ENCODE data around the gene SPRR2E. TPM values are rescaled to one million over a fixed set of nuclear protein-coding genes. Genes with fewer than 3 reads are reported as not detected.
"Not testable (repeated sequence)": the region's sequence is repeated elsewhere in the genome, so short reads cannot be mapped to it uniquely, and the experiment has no call there.

Gene SPRR2E
- total and polyA plus RNA-seq, 12 donors = 0.22 TPM; not detected in 11

DNA sequence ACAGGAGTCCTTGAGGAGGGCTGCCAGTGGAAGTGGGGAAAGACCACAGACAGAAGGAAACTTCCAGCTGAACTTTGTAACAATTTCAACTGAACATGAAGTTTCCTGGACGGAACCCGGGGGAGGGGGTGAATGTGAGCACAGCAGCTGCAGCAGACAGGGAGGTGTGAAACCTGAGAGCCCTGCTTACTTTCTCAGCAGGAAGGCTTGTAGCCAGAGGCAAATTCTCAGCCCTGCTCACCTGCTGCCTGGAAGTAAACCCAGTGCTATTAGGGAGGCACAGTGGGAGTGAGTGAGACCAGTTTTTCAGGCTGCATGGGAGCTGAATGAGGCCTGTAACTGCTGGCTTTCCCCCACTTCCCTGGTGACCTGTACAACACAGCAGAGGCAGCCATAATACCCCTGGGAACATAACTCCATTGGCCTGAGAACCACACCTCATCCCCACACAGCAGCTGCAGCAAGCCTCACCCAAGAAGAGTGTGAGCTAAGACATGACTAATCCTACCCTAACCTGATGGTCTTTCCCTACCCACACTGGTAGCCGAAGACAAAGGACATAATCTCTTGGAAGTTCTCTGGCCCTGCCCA lies 28.6 kb upstream of the SPRR2E start:
- ATAC-seq (no peak), DNase-seq (no peak)
- no peak overlapping the region for H3K4me3 ChIP-seq
- TF ChIP-seq, protein P1, sequence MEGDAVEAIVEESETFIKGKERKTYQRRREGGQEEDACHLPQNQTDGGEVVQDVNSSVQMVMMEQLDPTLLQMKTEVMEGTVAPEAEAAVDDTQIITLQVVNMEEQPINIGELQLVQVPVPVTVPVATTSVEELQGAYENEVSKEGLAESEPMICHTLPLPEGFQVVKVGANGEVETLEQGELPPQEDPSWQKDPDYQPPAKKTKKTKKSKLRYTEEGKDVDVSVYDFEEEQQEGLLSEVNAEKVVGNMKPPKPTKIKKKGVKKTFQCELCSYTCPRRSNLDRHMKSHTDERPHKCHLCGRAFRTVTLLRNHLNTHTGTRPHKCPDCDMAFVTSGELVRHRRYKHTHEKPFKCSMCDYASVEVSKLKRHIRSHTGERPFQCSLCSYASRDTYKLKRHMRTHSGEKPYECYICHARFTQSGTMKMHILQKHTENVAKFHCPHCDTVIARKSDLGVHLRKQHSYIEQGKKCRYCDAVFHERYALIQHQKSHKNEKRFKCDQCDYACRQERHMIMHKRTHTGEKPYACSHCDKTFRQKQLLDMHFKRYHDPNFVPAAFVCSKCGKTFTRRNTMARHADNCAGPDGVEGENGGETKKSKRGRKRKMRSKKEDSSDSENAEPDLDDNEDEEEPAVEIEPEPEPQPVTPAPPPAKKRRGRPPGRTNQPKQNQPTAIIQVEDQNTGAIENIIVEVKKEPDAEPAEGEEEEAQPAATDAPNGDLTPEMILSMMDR (IDR thresholded peaks at IDR 0.05) = no peak
- peaks cover 0 to 6% (median 0%) of the 10 kb centered on the region in 7 donors for H3K27me3 ChIP-seq
- H3K27ac ChIP-seq = no peak overlapping the region
- no peaks in the 10 kb centered on the region for H3K4me1 ChIP-seq
- peaks cover 0 to 30% (median 10%) of the 10 kb centered on the region in 11 donors for H3K9me3 ChIP-seq
- H3K36me3 ChIP-seq = no peaks in the 10 kb centered on the region
- intact Hi-C loops (cut with DNase I) = no loop called here
- 23 to 31% methylated on average over 3 of the region's 3 CpGs for WGBS, 2 donors

DNA sequence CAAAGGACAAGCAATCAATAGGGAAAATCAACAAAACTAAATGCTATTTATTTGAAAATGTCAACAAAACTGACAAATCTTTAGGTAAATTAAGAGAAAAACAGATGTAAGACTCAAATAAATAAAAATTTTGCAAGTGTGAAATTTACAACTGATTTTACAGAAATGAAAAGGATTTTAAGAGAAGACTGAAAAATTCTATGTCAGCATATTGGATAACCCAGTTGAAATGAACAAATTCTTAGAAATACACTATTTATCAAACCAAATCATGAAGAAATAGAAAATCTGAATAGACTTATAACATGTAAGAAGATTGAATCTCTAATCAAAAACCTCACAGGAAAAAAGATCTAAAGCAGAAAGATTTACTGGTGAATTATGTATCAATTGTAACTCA lies 26.6 kb upstream of the SPRR2E start:
- Histone ChIP-seq H3K27ac (no peak overlapping the region), H3K4me3 (no peak overlapping the region), H3K27me3 (peaks cover 0 to 6% (median 0%) of the 10 kb centered on the region in 7 donors), H3K9me3 (peaks cover 0 to 26% (median 6%) of the 10 kb centered on the region in 11 donors), H3K36me3 (no peaks in the 10 kb centered on the region), H3K4me1 (no peaks in the 10 kb centered on the region)
- ATAC-seq = no peak
- intact Hi-C loops (cut with DNase I) = no loop called here
- TF ChIP-seq, protein P1 (IDR thresholded peaks at IDR 0.05) = no peak
- no peak for DNase-seq

DNA sequence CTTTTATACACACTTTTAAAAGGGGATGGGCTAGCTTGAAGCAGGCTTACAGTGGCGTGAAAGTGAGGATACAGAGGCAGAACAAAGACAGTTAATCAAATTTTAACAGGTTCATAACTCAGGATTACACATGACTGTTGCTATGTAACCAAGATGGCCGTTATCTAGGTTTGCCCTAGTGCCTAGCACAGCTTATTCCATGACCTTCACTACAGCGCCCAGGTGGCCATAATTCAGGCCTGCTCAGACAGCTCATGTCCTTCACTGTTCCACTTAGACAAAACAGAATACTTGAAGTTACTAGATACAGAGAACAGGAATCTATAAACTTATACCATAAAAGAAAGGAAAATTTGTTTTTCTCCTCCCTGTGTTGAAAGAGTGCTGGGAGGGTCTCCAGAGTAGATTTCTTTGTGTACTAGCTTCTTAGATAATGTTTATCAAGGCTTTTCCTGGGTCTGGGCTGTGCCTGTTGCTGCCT lies 25.2 kb upstream of the SPRR2E start:
- TF ChIP-seq, protein P1 (IDR thresholded peaks at IDR 0.05) = no peak
- whole genome bisulfite sequencing, 2 donors = 47 to 52% methylated on average over 3 of the region's 3 CpGs
- H3K27ac ChIP-seq = no peak overlapping the region
- no peaks in the 10 kb centered on the region for H3K4me1 ChIP-seq
- DNase-seq = no peak
- peaks cover 0 to 6% (median 0%) of the 10 kb centered on the region in 7 donors for H3K27me3 ChIP-seq
- intact Hi-C loops (cut with DNase I) = no loop called here
- H3K4me3 ChIP-seq = no peak overlapping the region
- no peak for ATAC-seq
- H3K9me3 ChIP-seq = peaks cover 0 to 12% (median 0%) of the 10 kb centered on the region in 11 donors
- no peaks in the 10 kb centered on the region for H3K36me3 ChIP-seq

DNA sequence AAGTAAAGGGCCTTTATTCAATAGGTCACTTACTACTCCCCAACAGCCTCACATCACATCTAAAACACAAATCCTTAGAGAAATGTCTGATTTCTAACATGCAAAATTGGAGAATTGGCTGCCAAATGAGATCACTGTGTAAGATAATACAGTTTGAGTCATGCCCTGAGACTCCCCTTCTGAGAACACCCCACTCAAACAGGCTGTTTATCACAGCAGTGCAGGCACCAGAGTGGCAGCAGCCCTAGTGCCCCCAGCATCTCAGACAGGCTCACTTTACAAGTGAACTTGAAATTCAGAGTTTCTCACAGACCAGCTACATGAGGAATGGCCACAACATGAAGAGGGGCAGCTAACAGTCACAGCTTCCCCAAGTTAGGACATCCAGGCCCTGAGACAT lies 20.9 kb upstream of the SPRR2E start:
- H3K27me3 ChIP-seq; H3K36me3 ChIP-seq; ATAC-seq; H3K9me3 ChIP-seq; H3K4me1 ChIP-seq; DNase-seq; intact Hi-C loops (cut with DNase I); H3K4me3 ChIP-seq; H3K27ac ChIP-seq: not testable (repeated sequence)

DNA sequence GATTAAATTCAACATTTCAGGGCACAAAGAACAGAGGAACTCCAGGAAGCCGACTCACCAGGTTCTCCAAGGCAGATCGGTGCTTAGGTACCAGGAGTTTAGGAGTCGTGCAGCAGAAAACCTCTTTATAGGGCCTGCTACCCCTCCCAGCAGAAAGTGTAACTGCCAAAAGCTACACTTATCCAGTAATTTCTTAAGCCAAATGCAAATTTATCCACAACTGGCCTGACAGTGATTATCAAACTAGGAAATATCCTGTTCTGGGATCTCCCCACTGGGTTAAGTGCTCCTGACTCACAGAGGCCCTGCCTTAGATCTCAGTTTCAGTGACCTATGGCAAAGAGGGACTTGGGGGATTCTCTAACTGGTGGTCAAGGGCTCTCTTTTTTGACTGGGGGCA lies 19.1 kb upstream of the SPRR2E start, which contains the start of gene SPRR2F:
Gene SPRR2F (minus strand): TSS at position 101 of the 400 bp plus-strand sequence. CDS start 783 bp downstream, outside the sequence.
- intact Hi-C loops (cut with DNase I) = no loop called here
- WGBS, 2 donors = 78 to 81% methylated on average over 3 of the region's 3 CpGs
- Histone ChIP-seq H3K27ac (no peak within 1 kb of the TSS), H3K4me3 (no peak within 1 kb of the TSS), H3K27me3 (no peaks in the 10 kb centered on the region), H3K4me1 (no peaks in the 10 kb centered on the region), H3K9me3 (peaks cover 0 to 4% (median 0%) of the 10 kb centered on the region in 11 donors), H3K36me3 (no peaks in the 10 kb centered on the region)
- TF ChIP-seq, protein P1 (IDR thresholded peaks at IDR 0.05) = no peak
- DNase-seq = no peak
- ATAC-seq = no peak

DNA sequence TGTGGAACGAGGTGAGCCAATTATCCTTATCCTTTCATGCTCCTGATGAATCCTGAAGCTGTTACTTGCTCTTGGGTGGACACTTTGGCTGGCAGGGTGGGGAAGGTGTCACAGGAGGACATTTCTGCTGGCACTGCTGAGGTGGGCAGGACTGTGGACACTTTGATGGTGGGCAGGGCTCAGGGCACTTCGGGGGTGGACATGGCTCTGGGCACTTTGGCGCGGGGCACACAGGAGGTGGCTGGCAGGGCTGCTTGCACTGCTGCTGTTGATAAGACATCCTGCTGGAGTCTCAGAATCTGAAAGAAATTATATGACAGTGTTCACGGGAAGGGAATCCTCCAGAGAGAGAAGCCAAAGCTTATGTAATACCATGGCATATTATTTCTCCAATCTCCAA lies 18.1 kb upstream of the SPRR2E start:
- H3K36me3 ChIP-seq; ATAC-seq; DNase-seq; H3K27me3 ChIP-seq; H3K4me1 ChIP-seq; intact Hi-C loops (cut with DNase I); H3K4me3 ChIP-seq; H3K27ac ChIP-seq: not testable (repeated sequence)
- peaks cover 0 to 11% (median 0%) of the 10 kb centered on the region in 11 donors for H3K9me3 ChIP-seq
- WGBS, 2 donors = 62 to 67% methylated on average over 5 of the region's 5 CpGs

All from heart right ventricle (tissue), 16 donors.